Stimulated activated CD8-positive, alpha-beta memory T cell treated with anti-CD3 and anti-CD28 coated beads, Interleukin-7, amount 100 ng/mL, for 4 hours (primary cell): Measurements from ENCODE around the gene PRKD1.

Experiments
- DNase-seq, 2 donors: peaks; one replicate each; pipeline ENCODE4 v3.0.0-alpha.2; 2020; ENCODE audit warnings: low read depth in 2 of 2

Gene PRKD1

GRCh38 chr14:29674566-29675285 lies 252.9 kb downstream of the PRKD1 start:
- DNase-seq, result no peak

DNA sequence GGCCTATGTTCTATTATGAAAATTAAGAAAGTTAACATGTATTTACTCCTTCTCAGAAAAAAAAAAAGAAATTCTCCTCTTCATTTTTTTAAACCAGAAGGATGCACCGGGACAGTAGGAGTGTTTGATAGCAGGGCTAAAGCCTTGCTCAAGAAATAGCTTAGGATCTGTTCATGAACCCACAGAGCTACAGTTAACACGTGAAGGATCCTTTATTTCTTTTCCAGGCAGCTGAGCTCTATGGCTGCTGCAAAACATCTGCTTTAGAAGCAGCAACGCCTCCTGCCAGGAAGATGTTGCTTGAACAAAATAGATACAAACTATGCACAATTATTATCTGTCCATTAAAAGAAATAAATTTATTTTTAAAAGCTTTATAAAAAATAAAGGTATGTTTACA lies 254.8 kb downstream of the PRKD1 start:
- no peak for DNase-seq

- no peak for DNase-seq
Measured at GRCh38 chr14:29671034-29671433, 256.6 kb downstream of the PRKD1 start.

DNA sequence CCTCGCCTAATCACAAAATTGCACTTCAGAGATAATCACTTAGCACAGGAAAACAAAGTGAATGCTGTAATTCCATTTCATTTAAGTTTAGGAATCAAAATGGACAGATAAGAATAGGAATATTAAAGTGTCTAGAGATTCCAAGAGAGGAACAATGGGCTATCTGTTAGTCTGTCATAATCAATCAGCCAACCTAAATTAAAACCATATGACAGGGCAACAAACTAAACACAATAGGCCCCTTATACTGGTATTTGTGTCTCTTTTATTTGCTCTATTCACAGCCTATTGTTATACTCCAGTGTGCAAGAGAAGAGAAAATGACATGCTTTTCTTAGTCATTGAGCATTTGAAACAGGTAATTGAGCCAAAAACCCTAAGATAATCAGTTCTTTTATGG lies 259.4 kb downstream of the PRKD1 start:
- DNase-seq, result no peak

- no peak for DNase-seq
Measured at GRCh38 chr14:29664515-29664914, 263.1 kb downstream of the PRKD1 start.

GRCh38 chr14:29663281-29663801 lies 264.3 kb downstream of the PRKD1 start:
- no peak for DNase-seq

GRCh38 chr14:29654901-29655550 lies 272.6 kb downstream of the PRKD1 start:
- DNase-seq, result no peak

GRCh38 chr14:29653303-29653702 lies 274.3 kb downstream of the PRKD1 start:
- DNase-seq, result no peak

DNA sequence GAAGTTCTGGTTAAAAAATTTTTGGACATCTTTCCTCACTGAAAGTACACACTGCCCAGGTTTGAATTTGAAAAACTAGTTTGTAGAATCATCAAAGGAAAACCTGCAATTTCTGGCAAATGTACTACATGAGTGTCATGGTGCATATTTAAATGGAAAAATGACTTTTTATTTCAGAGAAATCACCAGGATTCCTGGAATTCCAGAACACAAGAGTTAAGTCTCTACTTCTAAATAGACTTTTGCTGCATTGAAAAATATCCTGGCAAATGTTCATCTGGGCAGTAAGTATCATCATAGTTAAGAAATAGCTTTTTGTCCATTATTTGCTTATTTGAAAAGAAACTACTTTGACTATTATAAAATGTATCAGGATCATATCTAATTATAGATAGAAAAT lies 275.1 kb downstream of the PRKD1 start:
- no peak for DNase-seq

- DNase-seq, result no peak
Measured at GRCh38 chr14:29650554-29651269, 276.9 kb downstream of the PRKD1 start.

- DNase-seq, result no peak
Measured at GRCh38 chr14:29649170-29649569, 278.5 kb downstream of the PRKD1 start.

- no peak for DNase-seq
Measured at GRCh38 chr14:29648045-29648444, 279.6 kb downstream of the PRKD1 start.

GRCh38 chr14:29645117-29645516 lies 282.5 kb downstream of the PRKD1 start:
- no peak for DNase-seq

DNA sequence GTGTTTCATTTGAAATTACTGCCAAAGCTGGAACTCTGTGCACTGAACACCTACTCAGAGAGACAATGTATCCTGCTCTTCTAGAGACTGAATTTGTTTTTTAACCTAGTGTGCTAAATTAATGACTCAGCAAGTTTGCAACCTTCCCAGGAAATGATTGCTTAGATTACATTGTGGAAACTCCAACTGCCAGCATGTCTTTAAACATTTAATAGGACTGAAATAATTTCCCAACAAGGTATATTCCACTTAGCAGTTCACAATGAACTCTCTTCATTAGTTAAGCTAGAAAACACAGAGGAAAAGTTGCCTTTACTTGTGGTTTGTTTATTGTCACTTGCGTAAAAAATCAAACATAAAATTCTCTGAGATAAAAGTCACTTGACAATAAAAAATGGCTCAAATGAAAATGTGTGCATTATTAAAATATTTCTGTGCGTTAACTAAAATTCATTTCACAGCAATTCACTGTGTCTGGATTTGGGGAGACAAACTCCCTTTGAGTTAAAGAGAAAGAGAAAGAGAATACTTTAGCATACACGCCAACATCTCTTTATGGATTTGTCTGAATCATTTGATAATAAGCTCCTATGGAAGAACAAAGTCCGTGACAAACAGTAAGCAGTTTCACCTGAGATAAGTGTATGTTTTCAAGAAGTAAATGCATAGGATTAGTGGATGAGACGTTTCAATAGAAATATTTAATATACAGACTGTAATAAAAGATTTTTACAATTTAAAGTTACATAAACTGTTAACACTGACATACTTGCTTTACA lies 284.0 kb downstream of the PRKD1 start:
- no peak for DNase-seq

DNA sequence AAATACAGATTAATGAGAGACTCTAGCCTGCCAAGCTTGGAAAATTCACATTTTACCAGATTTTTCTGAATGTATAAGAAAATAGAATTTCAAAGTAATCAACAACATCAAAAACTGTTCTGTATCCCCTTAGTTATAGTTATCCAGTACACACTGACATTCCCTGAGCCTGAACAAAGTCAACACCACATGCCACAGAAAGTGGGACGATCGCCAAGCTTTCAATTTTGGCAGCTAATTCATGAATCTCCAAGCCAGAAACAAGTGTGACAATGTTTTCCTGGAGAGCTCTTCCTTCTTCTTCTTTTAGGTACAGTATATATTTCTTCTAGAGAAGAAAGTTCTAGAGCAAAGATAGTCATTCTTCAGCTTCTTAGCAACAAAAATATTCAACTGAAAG lies 290.2 kb downstream of the PRKD1 start:
- no peak for DNase-seq

DNA sequence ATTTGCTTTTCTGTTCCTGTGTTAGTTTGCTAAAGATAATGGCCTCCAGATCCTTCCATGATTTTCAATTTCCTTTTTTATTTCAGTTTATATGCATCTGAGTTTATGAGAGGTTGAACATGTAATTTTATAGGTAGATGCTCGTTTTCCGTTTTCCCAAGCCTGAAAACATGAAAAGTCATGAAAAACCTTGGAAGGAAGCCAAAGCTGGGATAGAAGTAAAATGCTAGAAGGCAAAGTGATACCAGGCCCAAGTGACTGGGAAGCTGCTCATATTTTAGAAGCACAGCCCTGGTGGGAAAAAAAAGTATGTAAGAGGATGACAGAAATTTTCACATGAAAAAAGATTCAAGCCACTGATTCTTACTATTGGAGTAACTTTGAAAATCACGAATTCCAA lies 290.8 kb downstream of the PRKD1 start:
- DNase-seq, result no peak

DNA sequence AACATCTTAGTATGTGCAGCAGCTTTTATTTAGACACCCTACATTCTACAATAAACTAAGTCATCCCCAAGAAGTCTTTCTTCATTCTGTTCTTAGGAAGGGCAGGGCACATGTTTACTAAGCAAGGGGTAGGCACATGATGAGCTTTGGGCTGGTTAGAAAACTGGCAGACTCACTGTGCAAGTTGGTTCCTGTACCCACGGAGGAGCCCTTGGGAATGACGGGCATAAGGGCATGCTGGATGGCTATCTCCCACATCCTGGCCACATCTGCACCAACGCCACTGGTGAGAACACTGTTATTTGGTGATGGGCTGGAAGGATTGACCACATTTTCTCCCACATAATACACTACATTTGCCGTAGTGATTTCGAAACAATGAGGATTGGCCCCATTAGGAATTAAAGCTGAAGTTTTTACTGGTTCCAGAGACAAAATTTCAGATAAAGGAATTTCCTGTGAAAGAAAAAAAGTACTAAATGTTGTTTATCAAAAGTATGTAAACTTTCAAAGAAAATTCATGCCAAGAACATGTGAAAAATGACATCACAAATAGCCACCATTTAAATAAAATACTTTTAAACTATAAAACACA lies 297.0 kb downstream of the PRKD1 start:
- DNase-seq, result no peak

DNA sequence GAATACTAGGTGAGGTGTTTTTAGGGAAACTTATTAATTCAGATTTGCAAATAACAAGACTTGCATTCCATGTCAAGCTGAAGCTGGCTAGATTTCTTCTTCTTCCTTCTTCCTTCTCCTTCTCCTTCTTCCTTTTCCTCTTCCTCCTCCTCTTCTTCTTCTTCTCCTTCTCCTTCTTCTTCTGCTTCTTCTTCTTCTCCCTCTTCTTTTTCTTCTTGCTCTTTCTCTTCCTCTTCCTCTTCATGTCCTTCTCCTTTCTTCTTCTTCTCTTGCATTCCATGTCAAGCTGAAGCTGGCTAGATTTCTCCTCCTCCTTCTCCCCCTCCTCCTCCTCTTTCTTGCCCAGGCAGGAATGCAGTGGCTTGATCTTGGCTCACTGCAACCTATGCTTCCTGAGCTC lies 297.8 kb downstream of the PRKD1 start:
- DNase-seq, result no peak

DNA sequence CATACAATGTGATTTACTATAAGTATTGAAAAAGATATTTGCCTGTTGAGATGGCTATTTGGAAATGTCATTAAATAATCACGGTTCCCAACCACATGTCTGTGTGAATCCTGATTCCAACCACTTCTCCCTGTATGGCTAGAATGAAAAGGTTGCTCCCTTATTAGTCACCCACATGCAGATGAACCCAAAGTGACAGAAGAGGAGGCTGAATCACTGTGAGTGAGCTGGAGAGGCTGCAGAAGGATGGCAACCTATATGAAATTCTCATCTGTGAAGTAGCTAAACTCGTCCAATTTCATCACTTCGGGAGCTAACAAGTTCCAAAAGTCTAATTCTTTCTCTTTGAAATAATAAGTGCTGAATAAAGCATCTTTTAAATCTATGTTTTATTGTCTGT lies 300.5 kb downstream of the PRKD1 start:
- no peak for DNase-seq

DNA sequence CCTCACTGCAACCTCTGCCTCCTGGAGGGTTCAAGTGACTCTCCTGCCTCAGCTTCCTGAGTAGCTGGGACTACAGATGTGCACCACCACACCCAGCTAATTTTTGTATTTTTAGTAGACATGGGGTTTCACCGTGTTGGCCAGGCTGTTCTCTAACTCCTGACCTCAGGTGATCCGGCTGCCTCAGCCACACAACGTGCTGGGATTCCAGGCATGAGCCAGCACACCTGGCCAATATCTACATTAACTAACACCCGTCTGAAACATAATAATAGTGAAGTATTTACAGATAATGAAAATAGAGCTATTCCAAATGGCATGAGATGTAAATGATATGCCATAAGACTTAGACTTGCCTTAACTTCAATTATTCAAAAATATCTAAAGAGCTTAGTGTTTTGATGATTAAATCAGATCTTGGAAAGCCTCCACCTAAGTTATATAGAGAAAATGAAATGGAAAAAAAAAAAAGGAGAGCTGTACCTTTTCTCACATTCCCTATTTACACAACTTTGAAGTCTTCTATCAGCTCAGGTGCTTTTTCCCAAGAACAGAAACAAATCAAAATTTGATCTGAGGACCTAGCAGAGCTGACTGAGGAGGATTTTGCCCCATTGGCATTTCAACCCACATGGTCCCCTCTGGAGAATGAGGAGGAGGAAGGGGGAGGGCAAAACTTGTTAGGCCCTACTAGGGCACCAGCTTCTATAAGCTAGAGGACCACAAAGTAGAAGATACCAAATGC lies 309.2 kb downstream of the PRKD1 start:
- DNase-seq, result no peak

- DNase-seq, result no peak
Measured at GRCh38 chr14:29616922-29617321, 310.7 kb downstream of the PRKD1 start.
